Caco-2 (cell line): ENCODE measurements around the gene ABHD2. TPM values are rescaled to one million over a fixed set of nuclear protein-coding genes. Genes with fewer than 3 reads are reported as not detected.

Source experiments
- BruUV-seq: library from RNA; stranded (reverse); fragments of 400-500 nt; replicated peaks from 2 replicates; lab custom pipeline; 2021; lab: Mats Ljungman, UMichigan
- CTCF ChIA-PET: fragments of 300-600 bp; sonication (Branson Sonifier 250); formaldehyde crosslinking; loops from one replicate; lab custom pipeline; 2022; ENCODE audit warnings: antibody characterized with exemption; lab: Charles Lee
- POLR2A ChIA-PET: fragments of 300-600 bp; sonication (Branson Sonifier 250); formaldehyde crosslinking; loops from one replicate; lab custom pipeline; 2022; ENCODE audit warnings: antibody characterized with exemption; lab: Charles Lee
- DNase-seq, 2 experiments: peaks; one replicate each; pipeline versions ENCODE4 v3.0.0 to v3.0.0-alpha.2; 2020 to 2022
- H3K27me3 ChIP-seq: replicated peaks from 2 replicates; pipeline ENCODE4 v1.6.0; 2011; ENCODE audit warnings: low read length; ENCODE audit not compliant: control insufficient read depth, insufficient read depth
- H3K36me3 ChIP-seq: 2 replicates; pipeline ENCODE4 v1.5.1; 2011; ENCODE audit warnings: low read length; ENCODE audit not compliant: control insufficient read depth, insufficient read depth
- H3K4me1 ChIP-seq: fragments of 250-450 bp; sonication (Bioruptor Pico); 2 replicates; pipeline ENCODE4 v1.5.1; 2020; ENCODE audit warnings: mild to moderate bottlenecking
- H3K4me3 ChIP-seq: 2 replicates; pipeline ENCODE4 v1.5.1; 2011; ENCODE audit warnings: low read depth, mild to moderate bottlenecking, control low read depth, low read length
- H3K9me3 ChIP-seq: fragments of 250-450 bp; sonication (Bioruptor Pico); 2 replicates; pipeline ENCODE4 v1.5.1; 2020; ENCODE audit warnings: mild to moderate bottlenecking, moderate library complexity
- H3K27ac Mint-ChIP-seq: one replicate; pipeline ENCODE4 v1.8.0; 2022; ENCODE audit warnings: mixed read lengths; ENCODE audit not compliant: unreplicated experiment
- H3K27me3 Mint-ChIP-seq: one replicate; pipeline ENCODE4 v1.8.0; 2022; ENCODE audit warnings: mixed read lengths; ENCODE audit not compliant: insufficient read depth, unreplicated experiment
- H3K36me3 Mint-ChIP-seq: one replicate; pipeline ENCODE4 v1.8.0; 2022; ENCODE audit warnings: mild to moderate bottlenecking, mixed read lengths; ENCODE audit not compliant: insufficient read depth, unreplicated experiment
- H3K4me1 Mint-ChIP-seq: one replicate; pipeline ENCODE4 v1.8.0; 2022; ENCODE audit warnings: low read depth, mixed read lengths; ENCODE audit not compliant: unreplicated experiment
- H3K4me3 Mint-ChIP-seq: one replicate; pipeline ENCODE4 v1.8.0; 2022; ENCODE audit warnings: mild to moderate bottlenecking, moderate library complexity, mixed read lengths; ENCODE audit not compliant: unreplicated experiment
- H3K9me3 Mint-ChIP-seq: one replicate; pipeline ENCODE4 v1.8.0; 2022; ENCODE audit warnings: mixed read lengths; ENCODE audit not compliant: unreplicated experiment
- CTCF ChIP-seq, 2 experiments: fragments of 200-600 bp in 1 of 2; IDR thresholded peaks; 1 replicate in 1 of 2; 2 replicates in 1 of 2; pipeline versions ENCODE4 v1.5.1 to v1.8.0; 2011 to 2022; ENCODE audit warnings: antibody characterized with exemption in 1 of 2, control low read depth in 1 of 2, inconsistent platforms in 1 of 2, low read depth in 1 of 2, low read length in 1 of 2, mild to moderate bottlenecking in 1 of 2, moderate library complexity in 1 of 2; ENCODE audit not compliant: insufficient read depth in 1 of 2, severe bottlenecking in 1 of 2, unreplicated experiment in 1 of 2
- intact Hi-C: fragments of 100-400 bp; cut with micrococcal nuclease; formaldehyde crosslinking; loops from one replicate; pipeline ENCODE4 v1.10.0; 2022; ENCODE audit not compliant: unreplicated experiment
- total RNA-seq: library from RNA; stranded (reverse); gene quantifications from 2 replicates; pipeline ENCODE4 v1.2.3, GENCODE V29; 2022

ABHD2 gene
- total RNA-seq, 1 experiment from 2014 or later, result 63.0 TPM

- H3K9me3 Mint-ChIP-seq, result no peaks in the 10 kb centered on the region
- intact Hi-C loops, result no loop called here
- Histone ChIP-seq H3K4me3 (no peak overlapping the region), H3K4me1 (peaks cover 26% of the 10 kb centered on the region), H3K27me3 (no peaks in the 10 kb centered on the region), H3K36me3 (no peaks in the 10 kb centered on the region; the same call in 1 of the 2 replicates), H3K9me3 (no peaks in the 10 kb centered on the region)
- ChIA-PET POLR2A (no interaction called here), CTCF (no interaction called here)
- no peaks in the 10 kb centered on the region for H3K27me3 Mint-ChIP-seq
- DNase-seq, result no peak
- peaks cover 36% of the 10 kb centered on the region for H3K4me1 Mint-ChIP-seq
- H3K36me3 Mint-ChIP-seq, result peaks cover 5% of the 10 kb centered on the region
- H3K4me3 Mint-ChIP-seq, result no peak overlapping the region
- H3K27ac Mint-ChIP-seq, result no peak overlapping the region
- TF ChIP-seq CTCF (IDR thresholded peaks at IDR 0.05; ENCODE audit: insufficient read depth in 1 of 2, low read depth in 1 of 2, low read length in 1 of 2, severe bottlenecking in 1 of 2, unreplicated experiment in 1 of 2), result no peak
- BruUV-seq, result no TSS peak
Measured at GRCh38 chr15:89106200-89106599, 17.9 kb downstream of the ABHD2 start.

DNA sequence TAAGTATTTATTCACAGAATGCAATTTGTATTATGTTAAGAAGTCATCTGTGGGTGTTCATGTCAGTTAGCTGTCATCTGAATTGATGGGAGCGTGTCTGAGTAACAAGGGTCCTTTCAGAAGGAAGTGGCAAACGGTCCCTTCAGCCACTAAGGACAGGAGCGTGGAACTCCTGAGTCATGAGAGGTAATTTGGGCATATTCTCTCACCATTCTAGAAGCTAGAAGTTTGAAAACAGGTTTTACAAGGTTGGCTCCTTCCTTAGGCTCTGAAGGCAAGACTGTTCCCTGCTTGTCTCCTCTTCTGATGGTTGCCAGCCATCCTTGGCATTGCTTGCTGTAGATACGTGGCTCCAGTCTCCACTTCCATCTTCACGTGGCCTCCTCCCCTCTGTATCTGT, 19.7 kb downstream of the ABHD2 start:
- ChIA-PET CTCF (no interaction called here), POLR2A (no interaction called here)
- H3K4me3 Mint-ChIP-seq, result no peak overlapping the region
- no peaks in the 10 kb centered on the region for H3K9me3 Mint-ChIP-seq
- intact Hi-C loops, result no loop called here
- DNase-seq, result no peak
- Histone ChIP-seq H3K36me3 (no peaks in the 10 kb centered on the region; the same call in 1 of the 2 replicates), H3K9me3 (no peaks in the 10 kb centered on the region), H3K4me1 (peaks cover 31% of the 10 kb centered on the region), H3K4me3 (no peak overlapping the region), H3K27me3 (no peaks in the 10 kb centered on the region)
- no TSS peak for BruUV-seq
- H3K27ac Mint-ChIP-seq, result no peak overlapping the region
- H3K36me3 Mint-ChIP-seq, result peaks cover 1% of the 10 kb centered on the region
- peaks cover 24% of the 10 kb centered on the region for H3K4me1 Mint-ChIP-seq
- H3K27me3 Mint-ChIP-seq, result no peaks in the 10 kb centered on the region
- TF ChIP-seq CTCF (IDR thresholded peaks at IDR 0.05; ENCODE audit: insufficient read depth in 1 of 2, low read depth in 1 of 2, low read length in 1 of 2, severe bottlenecking in 1 of 2, unreplicated experiment in 1 of 2), result no peak

DNA sequence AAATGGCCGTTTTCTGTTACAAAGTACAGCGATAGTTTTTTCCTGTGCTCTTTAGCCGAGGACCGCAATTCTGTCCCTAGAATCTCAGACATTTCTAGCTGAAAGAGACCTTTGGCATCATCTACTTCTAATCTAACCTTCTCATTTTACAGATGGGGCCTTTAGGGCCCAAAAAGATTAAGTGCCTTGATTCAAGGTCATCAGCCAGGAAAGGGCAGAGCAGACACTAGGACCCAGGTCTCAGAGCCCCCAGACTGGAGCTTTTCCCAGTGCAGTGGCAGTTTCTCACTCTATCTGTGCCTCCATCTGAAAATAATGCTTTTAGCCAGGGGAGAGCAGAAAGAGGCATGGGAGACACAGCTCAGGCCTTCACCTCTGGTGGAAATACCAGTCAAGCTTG, 20.6 kb downstream of the ABHD2 start:
- ChIA-PET POLR2A (interaction anchor here (0.5 kb wide), 1 partner anchor 16 kb away, joined by 6 read pairs; no protein-coding TSS in a partner anchor), CTCF (no interaction called here)
- H3K36me3 ChIP-seq, result no peaks in the 10 kb centered on the region; the same call in 1 of the 2 replicates
- no peaks in the 10 kb centered on the region for H3K9me3 ChIP-seq
- Mint-ChIP-seq H3K27ac (no peak overlapping the region), H3K36me3 (peaks cover 6% of the 10 kb centered on the region), H3K4me1 (peaks cover 32% of the 10 kb centered on the region), H3K27me3 (no peaks in the 10 kb centered on the region), H3K9me3 (no peaks in the 10 kb centered on the region), H3K4me3 (no peak overlapping the region)
- no peaks in the 10 kb centered on the region for H3K27me3 ChIP-seq
- intact Hi-C loops, result no loop called here
- TF ChIP-seq CTCF (IDR thresholded peaks at IDR 0.05; ENCODE audit: insufficient read depth in 1 of 2, low read depth in 1 of 2, low read length in 1 of 2, severe bottlenecking in 1 of 2, unreplicated experiment in 1 of 2), result no peak
- no peak for DNase-seq
- H3K4me1 ChIP-seq, result peaks cover 39% of the 10 kb centered on the region
- BruUV-seq, result no TSS peak
- H3K4me3 ChIP-seq, result no peak overlapping the region
